Measurements from ENCODE around the gene COPG2.

- TF ChIP-seq, protein P1, sequence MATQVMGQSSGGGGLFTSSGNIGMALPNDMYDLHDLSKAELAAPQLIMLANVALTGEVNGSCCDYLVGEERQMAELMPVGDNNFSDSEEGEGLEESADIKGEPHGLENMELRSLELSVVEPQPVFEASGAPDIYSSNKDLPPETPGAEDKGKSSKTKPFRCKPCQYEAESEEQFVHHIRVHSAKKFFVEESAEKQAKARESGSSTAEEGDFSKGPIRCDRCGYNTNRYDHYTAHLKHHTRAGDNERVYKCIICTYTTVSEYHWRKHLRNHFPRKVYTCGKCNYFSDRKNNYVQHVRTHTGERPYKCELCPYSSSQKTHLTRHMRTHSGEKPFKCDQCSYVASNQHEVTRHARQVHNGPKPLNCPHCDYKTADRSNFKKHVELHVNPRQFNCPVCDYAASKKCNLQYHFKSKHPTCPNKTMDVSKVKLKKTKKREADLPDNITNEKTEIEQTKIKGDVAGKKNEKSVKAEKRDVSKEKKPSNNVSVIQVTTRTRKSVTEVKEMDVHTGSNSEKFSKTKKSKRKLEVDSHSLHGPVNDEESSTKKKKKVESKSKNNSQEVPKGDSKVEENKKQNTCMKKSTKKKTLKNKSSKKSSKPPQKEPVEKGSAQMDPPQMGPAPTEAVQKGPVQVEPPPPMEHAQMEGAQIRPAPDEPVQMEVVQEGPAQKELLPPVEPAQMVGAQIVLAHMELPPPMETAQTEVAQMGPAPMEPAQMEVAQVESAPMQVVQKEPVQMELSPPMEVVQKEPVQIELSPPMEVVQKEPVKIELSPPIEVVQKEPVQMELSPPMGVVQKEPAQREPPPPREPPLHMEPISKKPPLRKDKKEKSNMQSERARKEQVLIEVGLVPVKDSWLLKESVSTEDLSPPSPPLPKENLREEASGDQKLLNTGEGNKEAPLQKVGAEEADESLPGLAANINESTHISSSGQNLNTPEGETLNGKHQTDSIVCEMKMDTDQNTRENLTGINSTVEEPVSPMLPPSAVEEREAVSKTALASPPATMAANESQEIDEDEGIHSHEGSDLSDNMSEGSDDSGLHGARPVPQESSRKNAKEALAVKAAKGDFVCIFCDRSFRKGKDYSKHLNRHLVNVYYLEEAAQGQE (IDR thresholded peaks at IDR 0.05; ENCODE audit: low read depth): no peak
- TF ChIP-seq RAD21 (IDR thresholded peaks at IDR 0.05; ENCODE audit: low read depth) (no peak), MAX (IDR thresholded peaks at IDR 0.05) (no peak), EP300 (IDR thresholded peaks at IDR 0.05; ENCODE audit: borderline replicate concordance) (no peak), YY1 (IDR thresholded peaks at IDR 0.05; ENCODE audit: low read depth) (no peak), CREB1 (IDR thresholded peaks at IDR 0.05; ENCODE audit: low read depth) (no peak), EGR1 (IDR thresholded peaks at IDR 0.05) (no peak), FOXM1 (IDR thresholded peaks at IDR 0.05; ENCODE audit: borderline replicate concordance, low read depth) (no peak), TAF1 (IDR thresholded peaks at IDR 0.05; ENCODE audit: low read depth) (no peak), TCF12 (IDR thresholded peaks at IDR 0.05; ENCODE audit: low read depth) (no peak), CEBPB (IDR thresholded peaks at IDR 0.05) (no peak), ZBTB7A (IDR thresholded peaks at IDR 0.05; ENCODE audit: low read depth) (no peak)
- TF ChIP-seq, protein P2, sequence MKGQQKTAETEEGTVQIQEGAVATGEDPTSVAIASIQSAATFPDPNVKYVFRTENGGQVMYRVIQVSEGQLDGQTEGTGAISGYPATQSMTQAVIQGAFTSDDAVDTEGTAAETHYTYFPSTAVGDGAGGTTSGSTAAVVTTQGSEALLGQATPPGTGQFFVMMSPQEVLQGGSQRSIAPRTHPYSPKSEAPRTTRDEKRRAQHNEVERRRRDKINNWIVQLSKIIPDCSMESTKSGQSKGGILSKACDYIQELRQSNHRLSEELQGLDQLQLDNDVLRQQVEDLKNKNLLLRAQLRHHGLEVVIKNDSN (IDR thresholded peaks at IDR 0.05): no peak
These were observed 168.1 kb downstream of the COPG2 start for GRCh38 chr7:130500463-130500862.

Measured in Ishikawa (cell line).